Activated CD4-positive, alpha-beta T cell treated with anti-CD3 and anti-CD28 coated beads for 1 hour (primary cell): ENCODE measurements around the gene LIMS2.

Source experiments
- DNase-seq: peaks from one replicate; pipeline ENCODE4 v3.0.0-alpha.2; 2020

Gene LIMS2

GRCh38 chr2:127701193-127701650 lies 25.9 kb upstream of the LIMS2 start, which contains the start of gene SFT2D3:
SFT2D3 (plus strand) TSS chr2:127701497; CDS start chr2:127701529, 32 bp downstream.
- DNase-seq = peak; percentile 85

DNA sequence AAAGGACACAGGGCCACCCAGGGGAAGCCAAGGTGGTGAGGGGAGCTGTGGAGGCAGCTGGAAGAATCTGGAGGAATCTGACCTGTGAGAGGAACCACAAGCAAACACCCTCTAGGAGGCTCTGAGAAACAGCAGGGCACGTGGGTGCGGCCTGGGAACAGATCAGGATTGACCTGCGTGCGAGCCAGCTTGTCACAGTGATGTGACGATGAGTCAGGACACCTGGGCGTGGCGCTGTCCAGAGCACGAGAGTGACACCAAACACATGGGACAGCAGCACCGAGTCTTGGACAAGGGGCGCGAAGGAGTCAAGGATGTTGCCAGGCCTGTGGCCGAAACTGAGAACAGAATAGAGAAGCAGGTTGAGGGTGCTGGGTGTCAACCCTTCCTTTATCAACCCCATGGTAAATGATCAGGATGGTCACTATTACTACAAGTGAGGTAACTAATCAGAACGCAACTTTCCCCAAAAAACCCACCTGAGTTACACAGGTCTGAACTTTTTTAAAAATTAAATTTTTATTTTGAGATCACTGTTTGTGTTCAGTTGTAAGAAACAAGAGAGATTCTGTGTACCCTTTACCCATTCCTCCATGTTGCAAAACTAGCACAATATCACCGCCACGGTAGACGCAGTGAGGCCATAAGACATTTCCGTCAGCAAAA lies 25.3 kb upstream of the LIMS2 start:
- DNase-seq = no peak

- DNase-seq = no peak
These were observed 23.4 kb upstream of the LIMS2 start for GRCh38 chr2:127698553-127699355.

- DNase-seq = no peak
These were observed 22.3 kb upstream of the LIMS2 start for GRCh38 chr2:127697482-127698180.

GRCh38 chr2:127695491-127696472 lies 20.5 kb upstream of the LIMS2 start:
- DNase-seq = peak; percentile 39

- no peak for DNase-seq
These were observed 19.7 kb upstream of the LIMS2 start for GRCh38 chr2:127694986-127695385.

GRCh38 chr2:127690696-127691095 lies 15.4 kb upstream of the LIMS2 start:
- DNase-seq = no peak

GRCh38 chr2:127688405-127688804 lies 13.1 kb upstream of the LIMS2 start:
- no peak for DNase-seq

DNA sequence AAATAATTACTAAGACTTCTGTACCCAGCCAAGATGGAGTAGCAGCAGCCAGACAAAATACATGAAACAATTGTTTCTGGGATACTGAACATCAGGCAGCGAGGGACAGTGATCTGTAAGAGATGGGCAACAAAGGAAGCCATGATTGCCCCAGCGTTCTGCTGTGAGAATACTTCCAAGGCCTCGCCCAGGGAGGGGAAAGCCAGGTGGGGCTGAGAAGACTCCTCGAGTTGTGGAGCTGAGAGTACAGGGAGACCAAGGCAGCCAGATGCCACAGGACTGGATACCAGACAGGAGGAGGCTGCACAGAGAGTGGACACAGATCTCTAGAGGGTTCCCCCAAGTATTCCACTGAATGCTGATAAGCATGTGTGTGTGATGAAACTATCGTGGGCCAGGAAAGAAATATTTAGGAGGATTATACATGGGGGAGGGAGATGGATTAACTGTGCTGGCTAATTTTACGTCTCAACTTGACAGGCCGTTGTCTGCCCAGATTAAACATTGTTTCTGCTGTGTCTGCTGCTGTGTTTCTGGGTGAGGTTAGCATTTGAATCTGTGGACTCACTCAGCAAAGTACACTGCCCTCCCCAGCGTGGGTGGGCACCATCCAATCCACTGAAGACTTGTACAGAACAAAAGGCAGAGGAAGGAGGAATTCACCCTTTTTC lies 10.2 kb upstream of the LIMS2 start:
- DNase-seq = no peak

DNA sequence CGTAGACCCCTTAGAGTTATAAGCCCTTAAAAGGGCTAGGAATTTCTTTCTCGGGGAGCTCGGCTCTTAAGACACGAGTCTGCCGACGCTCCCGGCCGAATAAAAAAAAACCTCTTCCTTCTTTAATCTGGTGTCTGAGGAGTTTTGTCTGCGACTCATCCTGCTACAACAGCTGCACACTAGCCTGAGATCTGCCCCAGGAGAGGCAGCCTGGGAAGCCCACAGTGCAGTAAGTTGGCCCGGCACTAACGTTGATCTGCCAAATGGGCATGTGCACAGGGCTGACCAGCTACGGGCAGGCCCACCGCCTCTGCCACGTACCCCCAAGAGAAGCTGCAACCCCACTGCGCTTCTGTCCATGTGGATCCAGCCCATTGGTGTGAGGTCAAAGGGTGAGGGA lies 8.4 kb upstream of the LIMS2 start:
- DNase-seq = no peak

- DNase-seq = no peak
These were observed 7.7 kb upstream of the LIMS2 start for GRCh38 chr2:127683056-127683455.

DNA sequence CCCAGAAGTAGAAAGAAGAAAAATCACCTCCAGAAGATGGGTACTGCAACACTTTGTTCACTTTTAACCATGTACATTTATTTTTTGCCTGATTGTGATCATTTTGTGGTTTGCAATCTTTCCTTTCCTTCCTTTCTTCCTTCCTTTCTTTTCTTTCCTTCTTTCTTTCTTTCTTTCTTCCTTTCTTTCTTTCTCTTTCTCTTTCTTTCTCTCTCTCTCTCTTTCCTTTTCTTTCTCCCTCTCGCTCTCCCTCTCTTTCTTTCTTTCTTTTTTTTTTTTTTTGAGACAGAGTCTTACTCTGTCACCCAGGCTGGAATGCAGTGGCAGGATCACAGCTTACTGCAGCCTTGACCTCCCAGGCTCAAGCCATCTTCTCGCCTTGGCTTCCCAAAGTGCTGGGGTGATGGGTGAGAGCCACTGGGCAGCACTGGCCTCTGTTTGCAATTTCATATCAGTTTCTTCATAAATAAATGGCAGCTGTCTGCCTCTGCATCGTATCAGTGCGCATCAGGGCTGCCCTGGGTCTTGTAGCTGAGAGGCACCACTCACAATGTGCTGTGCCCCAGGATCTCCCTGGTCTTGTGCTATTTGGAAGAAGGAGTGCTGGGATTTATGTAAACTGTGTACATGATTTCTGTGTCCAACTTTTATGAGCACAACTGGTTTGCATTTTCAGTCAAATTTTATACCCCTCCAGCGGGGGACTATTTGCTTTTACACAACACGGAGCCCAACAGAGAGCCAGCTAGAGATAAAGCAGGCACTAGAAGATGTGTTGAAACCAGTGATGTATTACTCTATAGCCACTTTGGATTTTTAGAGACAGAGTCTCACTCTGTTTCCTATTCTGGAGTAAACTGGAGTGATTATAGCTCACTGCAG lies 6.9 kb upstream of the LIMS2 start:
- no peak for DNase-seq

- no peak for DNase-seq
These were observed 6.0 kb upstream of the LIMS2 start for GRCh38 chr2:127681288-127681804.

GRCh38 chr2:127680706-127681287 lies 5.5 kb upstream of the LIMS2 start:
- no peak for DNase-seq

DNA sequence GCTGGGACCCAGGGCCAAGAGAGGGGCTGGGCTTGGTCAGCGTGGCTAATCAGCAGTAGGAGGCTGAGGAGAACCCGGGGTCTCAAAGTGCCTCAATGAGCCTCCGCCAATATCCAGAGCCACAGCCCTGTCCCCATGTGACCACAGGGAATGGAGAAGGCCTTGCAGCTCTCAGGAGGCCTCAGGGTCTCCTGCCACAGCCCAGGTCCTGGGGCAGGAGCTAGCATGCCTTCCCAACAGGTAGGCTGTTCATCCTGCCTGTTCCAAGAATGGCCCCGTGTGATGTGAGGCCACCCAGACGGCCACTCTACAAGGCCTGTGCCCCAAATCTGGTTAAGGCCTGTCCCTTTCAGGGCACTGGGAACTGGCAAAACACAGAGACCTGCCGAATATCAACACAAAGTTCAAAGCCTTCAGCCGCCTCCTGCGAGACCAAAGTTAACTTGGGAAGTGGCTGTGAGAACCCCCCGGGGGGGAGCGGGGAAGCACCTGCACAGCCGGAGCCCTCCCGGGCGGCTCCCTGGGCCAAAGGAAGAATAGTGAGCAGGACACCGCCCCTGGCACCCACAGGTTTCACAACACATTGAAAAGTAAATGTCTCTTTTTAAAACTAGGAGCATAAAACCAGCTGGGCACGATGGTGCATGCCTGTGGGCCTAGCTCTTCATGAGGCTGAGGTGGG lies 4.5 kb upstream of the LIMS2 start:
- no peak for DNase-seq

- DNase-seq = no peak
These were observed 3.7 kb upstream of the LIMS2 start for GRCh38 chr2:127678991-127679390.

DNA sequence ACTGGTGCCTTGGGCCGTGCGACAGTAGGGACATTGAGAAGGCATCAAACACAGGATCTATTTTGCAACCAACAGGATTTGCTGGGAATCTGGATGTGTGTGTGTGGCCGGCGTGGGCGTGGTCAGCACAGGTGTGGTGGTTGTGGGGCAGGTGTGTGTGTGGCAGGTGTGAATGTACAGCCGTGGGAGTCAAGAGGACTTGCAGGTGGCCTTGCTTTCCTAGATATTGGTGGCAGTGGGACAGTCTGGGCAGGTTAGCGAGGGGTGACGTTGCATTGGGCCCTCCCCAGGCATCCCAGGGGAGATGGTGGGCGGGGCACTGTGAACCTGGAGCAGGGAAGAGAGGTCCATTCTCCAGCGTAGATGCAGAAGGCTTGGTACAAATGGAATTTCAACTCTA lies 3.2 kb upstream of the LIMS2 start:
- DNase-seq = no peak

DNA sequence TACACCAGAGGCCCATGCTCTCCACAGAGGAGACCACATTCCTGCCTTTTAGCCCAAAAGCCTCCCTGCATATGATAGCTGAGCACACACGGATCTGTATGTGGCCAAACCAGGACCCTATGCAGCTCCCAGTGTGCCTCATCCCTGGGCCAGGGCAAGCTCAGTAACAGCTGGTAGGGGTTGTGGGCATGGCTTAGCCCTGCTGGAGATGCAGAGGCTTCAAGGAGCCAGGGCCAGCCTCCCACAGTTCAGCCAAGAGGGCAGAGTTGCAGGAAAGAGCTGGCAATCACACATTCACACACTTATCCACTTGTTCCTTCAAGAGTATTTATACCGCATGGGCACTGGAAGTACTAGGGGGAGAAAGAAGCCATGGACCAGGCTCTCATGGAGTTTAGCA lies 1.6 kb upstream of the LIMS2 start:
- DNase-seq = no peak
